HG03135 (cell line): ENCODE results near the gene CD226.
A peak's percentile ranks its signal among the peaks of the same experiment; 100 is the strongest.
"Not testable (repeated sequence)": the region's sequence is repeated elsewhere in the genome, so short reads cannot be mapped to it uniquely, and the experiment has no call there.

ENCODE experiments used
- ATAC-seq: cut with Tn5 transposase; IDR thresholded peaks from one replicate; pipeline ENCODE4 v1.9.1; 2021; ENCODE audit warnings: mild to moderate bottlenecking, moderate library complexity; ENCODE audit not compliant: unreplicated experiment

CD226 gene

DNA sequence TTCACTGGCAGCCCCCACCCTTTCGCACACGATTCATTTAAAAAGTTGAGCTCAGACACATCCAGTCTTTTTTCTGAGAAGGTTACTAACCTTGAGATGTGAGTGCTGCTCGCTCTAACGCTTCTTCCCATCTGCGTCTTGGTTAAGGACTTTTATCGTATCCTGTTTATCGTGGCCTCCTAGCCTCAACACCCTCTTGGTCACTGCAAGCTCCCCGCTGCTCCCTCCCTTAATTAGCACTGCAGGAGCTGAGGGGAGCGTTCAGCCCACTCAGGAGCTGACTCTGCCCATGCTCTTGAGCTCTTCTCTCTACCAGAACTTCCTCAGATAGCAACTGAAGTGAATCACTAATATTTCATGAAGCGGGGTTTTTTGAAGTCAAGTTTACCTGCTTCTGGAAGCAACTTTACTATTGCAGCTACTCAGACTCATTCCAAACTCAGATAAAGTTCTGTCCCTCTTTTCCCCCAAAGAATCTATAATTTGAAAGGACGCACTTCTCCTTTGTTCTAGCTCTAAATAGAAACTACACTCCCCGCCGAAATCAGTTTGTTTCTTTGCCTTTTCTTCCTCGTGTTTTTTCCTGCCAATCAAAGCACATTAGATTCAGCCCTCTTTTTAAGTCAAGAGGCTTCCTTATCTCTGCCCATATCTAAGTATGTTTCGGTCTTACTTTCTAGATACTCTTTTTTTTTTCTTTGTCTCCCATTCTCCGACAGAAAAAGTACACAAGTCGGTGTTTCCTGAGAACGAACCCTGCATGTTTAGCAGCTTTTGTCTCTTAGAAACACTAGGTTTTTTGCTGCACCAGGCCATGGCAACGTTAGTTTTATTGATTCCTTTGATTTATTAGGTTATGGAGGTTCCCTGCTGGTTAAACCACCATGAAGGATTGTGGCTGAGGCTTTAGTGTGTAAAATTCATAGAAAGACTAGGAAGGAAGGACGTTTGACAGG, 9.3 kb upstream of the CD226 start:
- peak; percentile 27 for ATAC-seq

DNA sequence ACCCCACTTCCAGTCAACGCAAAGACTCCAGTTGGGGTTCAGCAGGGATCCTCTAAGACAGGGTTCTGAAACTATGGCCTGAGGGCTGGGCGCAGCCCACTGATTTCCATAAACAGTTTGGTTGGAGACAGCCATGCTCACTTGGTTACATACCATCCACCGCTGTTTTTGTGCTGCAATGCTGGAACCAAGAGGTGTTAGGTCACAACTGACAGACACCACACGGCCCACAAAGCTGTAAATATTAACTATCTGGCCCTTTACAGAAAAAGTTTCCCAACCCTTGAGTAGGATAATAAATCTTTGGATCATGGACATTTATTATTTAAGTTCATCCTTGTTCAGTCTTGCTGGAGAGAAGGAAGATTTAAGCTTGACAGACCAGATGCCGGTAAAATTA, 8.4 kb upstream of the CD226 start:
- ATAC-seq, result peak; percentile 40

DNA sequence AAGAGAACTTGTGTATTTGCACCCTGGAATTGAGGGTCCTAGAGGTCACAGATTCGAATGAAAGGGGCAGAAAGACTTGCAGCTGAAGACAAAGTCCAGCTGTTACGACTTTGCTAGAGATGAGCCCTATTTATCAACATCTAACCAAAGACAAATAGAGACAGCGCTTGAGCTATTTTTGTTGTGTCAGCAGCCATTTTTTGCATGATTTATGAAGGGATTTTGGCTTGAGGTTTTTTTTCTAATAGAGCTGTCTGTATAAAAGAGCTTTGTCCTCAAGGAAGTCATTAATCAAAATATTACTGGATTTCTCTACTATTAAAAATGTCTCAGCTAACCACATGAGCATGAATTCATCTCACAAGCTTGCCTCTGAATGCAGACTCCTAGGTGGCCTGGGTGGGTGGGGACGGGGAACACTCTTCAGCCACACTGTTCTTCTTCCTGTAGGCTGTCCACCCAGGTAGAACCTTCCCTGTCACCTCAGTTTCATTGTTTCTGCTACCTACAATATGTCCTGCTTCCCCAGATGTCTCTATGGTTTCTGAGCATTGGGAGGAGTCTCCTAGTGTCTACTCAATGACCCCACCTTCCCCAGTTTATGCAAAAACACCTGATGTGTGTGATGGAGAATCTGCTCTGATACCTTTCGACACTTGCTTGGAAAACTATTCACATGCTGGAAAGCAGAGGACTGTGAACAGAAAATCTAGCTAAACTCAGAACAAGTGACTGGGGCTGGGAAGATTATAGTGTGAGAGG, 7.2 kb upstream of the CD226 start:
- ATAC-seq, result no peak

DNA sequence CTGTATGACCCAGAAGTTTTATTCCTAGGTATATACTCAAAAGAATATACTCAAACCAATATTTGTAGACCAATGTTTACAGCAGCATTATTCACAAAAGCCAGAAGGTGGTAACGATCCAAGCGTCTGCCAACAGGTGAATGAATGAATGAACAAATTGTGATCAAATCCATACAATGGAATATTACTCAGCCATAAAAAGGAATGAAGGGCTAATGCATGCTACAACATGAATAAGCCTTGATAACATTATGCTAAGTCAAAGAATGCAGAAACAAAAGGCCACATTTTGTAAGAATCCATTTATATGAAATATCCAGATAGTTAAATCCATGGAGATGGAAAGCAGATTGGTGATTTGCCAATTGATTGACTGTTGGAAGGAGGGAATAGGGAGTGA, 5.5 kb upstream of the CD226 start:
- no peak for ATAC-seq

DNA sequence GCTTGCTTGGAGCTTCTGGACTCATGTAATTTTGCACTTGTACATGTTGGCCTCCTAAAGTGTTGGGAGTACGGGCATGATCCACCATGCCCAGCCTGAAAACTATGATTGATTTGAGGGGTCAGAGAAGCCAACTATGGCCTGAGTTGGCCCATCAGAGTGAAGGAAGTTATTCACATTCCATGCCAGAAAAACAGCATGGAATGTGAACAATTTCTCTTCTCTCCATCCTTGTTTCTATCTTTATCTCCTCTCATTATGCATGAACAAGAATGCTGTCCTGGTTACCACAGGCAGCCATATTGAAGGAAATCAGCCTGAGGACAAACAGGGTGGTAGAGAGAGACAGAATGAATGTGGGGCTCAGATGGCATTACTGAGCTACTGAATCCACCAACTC, 3.5 kb upstream of the CD226 start:
- ATAC-seq, result no peak

DNA sequence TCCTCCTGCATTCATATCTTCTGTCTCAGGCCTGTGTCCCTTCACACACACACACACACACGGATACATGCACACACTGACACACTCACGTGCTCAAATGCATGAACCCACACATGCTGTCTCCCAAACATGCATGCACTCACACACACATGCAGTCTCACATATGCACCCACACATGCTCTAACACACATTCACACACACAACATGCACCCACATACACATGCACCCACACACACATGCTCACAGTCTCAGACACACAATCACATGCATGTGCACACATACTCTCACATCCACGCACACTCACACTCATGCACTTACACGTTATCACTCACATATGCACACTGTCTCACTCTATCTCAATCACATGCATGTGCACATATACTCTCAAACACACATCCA, 1.9 kb upstream of the CD226 start:
- no peak for ATAC-seq

DNA sequence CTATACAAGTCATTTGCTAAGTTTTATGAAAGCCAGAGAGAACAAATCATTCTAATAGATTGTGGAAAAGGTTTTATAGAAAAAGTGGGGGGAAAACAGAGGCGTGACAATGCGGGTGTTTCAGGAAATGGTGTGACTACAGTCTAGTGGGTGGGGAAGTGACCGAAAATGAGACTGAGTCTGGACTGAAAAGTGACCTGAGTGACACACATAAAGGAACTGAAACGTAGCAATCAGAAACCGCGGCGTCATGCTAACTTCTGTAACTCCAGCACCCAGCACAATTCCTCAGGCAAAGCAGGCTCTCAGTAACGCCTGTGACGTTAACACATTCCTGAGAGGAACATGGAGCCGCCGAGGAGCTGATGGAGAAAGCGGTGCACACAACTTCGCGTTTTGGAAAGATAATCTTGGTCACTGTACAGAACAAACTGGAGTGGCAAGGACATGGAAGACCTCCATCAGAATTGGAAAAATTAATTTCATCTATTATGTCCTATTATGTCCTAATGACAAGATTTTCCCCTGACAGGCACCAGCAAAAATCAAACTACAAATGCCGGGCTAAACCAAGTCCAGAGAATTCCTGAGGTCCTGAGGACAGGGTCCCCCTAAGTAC, 1.4 kb upstream of the CD226 start:
- peak; percentile 89 for ATAC-seq

DNA sequence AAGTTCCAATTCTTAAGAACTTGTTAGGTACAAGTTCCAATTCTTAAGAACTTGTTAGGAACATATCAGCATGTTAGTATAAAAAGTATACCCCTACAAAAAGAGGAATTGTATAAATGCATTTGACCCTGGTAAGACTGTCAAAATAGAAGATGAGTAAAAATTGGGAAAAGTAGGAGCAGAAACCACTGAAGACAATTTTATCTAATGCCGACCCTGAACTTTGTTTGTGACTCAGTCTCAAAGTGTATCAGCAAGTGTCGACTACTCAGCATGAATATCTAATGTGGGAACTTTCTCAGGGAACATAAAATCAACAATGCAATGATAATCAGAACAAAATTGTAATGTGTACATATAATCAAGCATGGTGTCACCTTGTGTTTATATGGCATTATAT, 583 bp upstream of the CD226 start:
- no peak for ATAC-seq

DNA sequence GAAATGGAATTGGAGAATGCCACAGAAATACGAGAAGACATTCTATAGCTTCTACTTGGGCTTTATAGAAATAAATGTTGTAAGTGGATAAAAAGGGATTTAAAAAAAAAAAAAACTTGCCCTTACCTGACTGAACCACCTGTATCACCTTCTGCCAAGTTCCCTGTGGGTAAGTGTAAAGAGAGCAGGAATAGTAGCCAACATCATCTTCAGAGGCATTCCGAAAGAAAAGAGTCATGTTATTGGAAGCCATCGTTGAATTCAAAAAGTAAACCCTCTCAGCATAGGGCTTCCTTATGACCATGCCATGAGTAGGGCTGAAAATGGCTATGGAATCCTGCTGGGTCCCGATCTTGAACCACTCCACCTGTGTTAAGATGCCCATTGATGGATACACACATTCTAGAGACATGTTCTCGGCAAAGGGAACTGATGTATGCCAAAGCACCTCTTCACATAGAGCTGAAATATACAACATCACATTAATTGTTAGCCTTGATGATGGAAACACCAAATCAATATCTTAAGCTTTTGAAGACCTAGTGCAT, 991 bp downstream of the CD226 start:
- ATAC-seq, result no peak

DNA sequence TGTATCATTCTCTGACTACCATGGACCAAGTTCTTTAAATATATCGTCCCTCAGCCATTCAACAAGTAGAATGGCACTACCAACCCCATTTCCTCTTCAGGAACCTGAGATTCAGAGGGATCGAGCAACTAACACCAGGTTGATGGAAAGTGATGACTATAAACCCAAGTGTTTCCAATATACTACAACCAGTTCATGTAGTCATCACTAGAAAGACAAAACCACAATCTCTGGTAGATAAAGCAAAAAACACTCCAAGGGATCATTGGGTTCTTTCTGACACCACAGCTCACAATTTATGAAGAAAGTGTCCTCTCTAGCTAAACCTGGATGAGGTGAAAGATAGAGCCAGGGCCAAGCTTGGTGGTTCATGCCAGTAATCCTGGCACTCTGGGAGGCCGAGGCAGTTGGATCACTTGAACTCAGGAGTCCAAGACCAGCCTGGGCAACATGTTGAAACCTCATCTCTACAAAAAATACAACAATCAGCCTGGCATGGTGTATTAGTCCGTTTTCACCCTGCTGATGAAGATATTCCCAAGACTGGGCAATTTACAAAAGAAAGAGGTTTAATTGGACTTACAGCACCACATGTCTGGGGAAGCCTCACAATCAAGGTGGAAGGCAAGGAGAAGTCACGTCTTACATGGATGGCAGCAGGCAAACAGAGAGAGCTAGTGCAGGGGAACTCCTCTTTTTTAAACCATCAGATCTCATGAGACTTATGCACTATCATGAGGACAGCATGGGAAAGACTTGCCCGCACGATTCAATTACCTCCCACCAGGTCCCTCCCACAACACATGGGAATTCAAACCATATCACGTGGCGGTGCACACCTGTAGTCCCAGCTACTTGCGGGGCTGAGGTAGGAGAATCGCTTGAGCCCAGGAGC, 2.2 kb downstream of the CD226 start:
- no peak for ATAC-seq

DNA sequence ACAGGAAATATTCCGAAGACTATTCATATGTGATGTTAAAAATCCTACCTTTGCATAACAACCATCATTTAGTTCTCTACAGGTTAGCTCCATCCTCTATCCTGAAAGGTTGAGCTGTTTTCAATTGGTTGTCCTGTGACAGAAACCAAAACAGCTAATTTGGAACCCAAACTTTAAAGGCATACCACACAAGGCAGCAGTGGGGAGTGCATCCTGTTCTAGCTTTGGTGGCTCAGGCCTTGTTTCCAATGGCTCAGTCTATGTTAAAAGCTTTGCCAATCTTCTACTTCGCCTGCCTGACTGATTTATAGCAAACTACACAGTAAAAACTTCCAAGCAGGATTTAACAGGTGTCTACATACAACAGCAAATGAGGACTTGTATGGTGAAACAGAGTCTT, 3.2 kb downstream of the CD226 start:
- ATAC-seq, result no peak

DNA sequence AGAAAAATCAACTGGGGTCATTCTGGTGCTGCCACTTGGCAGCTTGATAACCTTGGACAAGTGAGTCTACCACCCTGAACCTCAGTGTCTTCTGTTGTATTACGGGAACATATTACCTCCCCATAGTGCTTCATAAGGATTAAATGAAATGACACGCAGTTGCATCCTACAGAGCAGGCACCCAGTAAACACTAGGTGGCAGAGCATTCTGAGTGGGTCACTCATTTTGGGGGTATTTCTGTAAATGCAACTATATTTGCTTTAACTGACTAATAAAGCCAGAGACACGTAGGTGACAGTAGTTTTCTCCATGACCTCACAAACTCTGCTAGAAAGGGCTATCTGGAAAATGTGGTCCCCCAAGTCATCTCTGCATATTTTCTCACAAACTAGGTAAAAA, 4.7 kb downstream of the CD226 start:
- no peak for ATAC-seq

DNA sequence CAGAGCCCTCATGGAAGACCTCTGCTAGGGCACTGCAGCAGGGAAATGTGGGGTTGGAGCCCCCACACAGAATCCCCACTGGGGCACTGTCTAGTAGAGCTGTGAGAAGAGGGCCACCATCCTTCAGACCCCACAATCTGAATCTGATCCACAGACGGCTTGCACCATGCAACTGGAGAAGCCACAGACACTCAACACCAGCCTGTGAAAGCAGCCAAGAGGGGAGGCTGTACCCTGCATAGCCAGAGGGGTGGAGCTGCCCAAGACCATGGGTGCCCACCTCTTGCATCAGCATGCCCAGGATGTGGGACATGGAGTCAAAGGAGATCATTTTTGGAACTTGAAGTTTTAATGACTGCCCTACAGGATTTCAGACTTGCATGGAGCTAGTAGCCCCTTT, 6.5 kb downstream of the CD226 start:
- ATAC-seq, result no peak

DNA sequence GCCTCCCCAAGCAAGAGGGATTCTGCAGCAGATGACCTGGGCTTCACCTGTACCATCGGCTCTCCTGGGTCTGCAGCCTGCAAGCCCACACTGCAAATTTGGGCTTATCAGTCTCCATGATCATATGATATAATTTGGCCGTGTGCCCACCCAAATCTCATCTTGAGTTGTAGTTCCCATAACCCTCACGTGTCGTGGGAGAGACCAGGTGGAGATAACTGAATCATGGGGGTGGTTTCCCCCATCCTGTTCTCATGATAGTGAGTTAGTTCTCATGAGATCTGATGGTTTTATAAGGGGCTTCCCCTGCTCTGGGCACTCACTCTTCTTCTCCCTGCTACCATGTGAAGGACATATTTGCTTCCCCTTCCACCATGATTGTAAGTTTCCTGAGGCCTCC, 7.9 kb downstream of the CD226 start:
- ATAC-seq, result not testable (repeated sequence)

DNA sequence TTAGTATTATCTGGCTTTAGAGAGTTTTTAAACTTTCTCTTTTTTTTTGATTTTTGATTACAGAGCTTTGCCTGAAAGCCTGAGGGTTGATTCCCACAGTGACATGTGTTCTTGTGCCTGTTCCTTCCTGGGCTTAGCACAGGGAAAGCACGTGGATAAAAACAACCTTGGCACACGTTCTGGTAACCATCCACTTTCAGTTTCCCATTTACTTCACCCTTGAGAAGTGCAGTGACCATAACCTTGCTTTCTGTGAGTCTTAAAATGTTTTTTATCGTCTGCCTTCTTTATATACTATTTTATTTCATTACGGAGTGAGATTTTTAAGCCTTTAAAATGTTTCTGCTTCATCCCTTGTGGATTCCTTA, 11.5 kb downstream of the CD226 start:
- peak; percentile 36 for ATAC-seq

DNA sequence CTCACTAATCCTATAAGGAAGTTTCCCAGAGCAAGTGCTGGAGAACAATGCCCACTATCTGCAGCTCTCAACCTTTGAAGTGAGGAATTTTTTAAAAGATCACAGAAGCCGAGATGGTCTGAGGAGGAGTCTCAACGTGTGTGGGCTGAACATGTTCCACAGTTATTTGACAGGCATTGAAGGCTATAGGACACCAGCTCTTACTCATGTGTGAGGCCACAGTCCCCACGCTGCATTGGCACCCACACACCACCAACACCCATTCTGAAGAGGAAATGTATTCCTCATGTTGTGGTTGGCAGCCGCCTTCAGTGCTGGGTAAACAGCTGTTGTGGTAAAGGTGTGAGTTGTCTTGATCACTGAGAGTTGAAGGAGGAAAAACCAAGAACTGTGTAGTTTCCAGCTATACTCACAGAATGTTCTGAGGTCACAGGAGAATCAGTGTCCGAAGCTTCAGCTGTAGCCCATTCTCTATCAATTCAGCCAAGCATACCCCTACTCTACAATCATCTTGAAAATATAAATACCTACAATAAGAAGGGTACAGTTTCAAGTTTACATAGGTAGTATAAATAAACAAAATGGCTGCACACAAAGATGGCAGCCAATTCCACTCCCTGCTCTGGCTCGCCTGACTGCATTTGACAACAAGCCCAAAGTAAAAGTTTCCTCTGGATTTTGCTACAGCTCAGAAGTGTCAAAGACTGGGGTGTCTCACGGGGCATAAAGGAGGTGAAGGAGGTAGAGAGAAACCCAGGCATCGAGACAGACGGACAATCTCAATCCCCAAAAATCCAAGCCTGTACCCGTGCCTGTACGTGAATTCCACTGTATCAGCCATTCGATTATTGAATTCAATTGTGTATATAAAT, 12.1 kb downstream of the CD226 start:
- ATAC-seq, result peak; percentile 89

DNA sequence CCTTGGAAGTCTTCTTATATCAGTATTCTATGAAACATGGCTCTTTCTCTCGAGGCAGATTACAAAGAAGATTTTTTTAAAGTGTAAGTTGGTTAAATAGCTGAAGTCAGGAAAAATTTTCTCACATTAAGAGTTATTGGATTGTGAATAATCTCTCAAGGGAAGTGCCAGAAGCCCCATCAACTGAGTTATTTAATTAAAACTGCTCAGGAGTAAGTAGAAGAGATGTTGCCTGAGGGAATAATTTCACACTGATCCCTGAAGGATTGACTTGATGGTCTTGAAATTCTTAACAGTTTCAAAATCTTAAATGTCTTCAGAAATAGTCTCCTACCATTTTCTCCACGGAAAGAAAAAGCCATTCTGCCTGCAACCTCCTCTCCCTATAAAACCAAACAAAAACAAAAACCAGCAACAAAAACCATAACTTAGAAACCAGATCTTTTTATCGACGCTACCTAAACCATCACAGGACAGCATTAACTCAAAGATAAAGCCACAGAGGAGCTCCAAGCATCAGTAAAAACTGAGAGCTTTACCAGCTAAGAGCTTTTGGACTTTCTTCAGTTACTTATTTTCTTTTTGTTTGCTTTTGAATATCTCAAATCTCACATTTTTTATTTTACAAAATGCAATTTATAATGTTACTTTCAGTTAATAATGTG, 12.9 kb downstream of the CD226 start:
- no peak for ATAC-seq

DNA sequence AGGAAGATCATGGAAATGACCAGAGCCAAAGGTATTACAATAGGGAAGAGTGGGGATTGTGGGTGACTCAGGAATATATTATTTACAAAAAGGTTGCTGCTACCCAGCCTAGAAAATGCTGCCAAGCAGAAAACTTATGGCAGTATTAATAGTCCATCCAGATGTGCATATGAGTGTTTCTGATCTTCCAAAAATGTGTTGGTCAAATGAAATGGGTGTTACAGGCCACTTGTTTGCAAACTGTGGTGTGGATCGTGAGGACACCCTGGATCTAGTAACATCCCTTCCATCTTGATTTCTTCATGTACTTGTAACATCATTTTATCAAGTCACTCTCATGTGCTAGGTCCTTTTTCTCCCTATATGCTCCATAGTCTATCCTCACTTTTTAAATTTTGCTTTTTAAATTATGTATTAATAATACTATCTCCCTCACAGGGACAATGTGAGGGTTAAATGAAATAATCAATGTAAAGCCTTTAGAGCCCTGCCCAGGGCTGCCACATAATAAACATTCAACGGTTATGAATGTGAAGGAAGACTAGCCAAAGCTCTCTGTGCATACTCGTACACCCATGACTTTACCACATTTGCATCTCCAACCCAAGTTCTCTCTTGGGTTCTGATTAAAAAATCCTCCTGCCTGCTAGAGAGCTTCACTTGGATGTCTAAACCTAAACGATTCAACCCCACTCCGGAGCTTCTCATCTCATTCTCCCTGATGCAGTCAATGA, 18.5 kb downstream of the CD226 start:
- no peak for ATAC-seq
